Esophagus (tissue), 2 donors: Measurements from ENCODE around the gene MUC5AC. TPM values are rescaled to one million over a fixed set of nuclear protein-coding genes. Genes with fewer than 3 reads are reported as not detected.
"Not testable (repeated sequence)": the region's sequence is repeated elsewhere in the genome, so short reads cannot be mapped to it uniquely, and the experiment has no call there.

Experiments used
- H3K27ac ChIP-seq, 2 donors: one replicate each; pipeline ENCODE4 v1.5.1; 2013; ENCODE audit warnings: low read depth in 2 of 2, mild to moderate bottlenecking in 2 of 2, inconsistent platforms in 1 of 2, low read length in 1 of 2, moderate library complexity in 1 of 2
- H3K27me3 ChIP-seq, 2 donors: one replicate each; pipeline ENCODE4 v1.6.1; 2013; ENCODE audit warnings: low read length in 2 of 2, control low read depth in 1 of 2, mild to moderate bottlenecking in 1 of 2; ENCODE audit not compliant: insufficient read depth in 2 of 2, control insufficient read depth in 1 of 2
- H3K36me3 ChIP-seq, 2 donors: one replicate each; pipeline ENCODE4 v1.6.1; 2013; ENCODE audit warnings: low read length in 1 of 2; ENCODE audit not compliant: control insufficient read depth in 2 of 2, insufficient read depth in 2 of 2
- H3K4me1 ChIP-seq, 2 donors: one replicate each; pipeline ENCODE4 v1.6.1; 2013; ENCODE audit warnings: low read length in 1 of 2; ENCODE audit not compliant: control insufficient read depth in 2 of 2, insufficient read depth in 2 of 2
- H3K4me3 ChIP-seq, 2 donors: one replicate each; pipeline ENCODE4 v1.5.1; 2013; ENCODE audit warnings: low read length in 2 of 2, mild to moderate bottlenecking in 2 of 2, low read depth in 1 of 2, moderate library complexity in 1 of 2
- H3K9me3 ChIP-seq, 2 donors: one replicate each; pipeline ENCODE4 v1.6.1; 2013; ENCODE audit warnings: mild to moderate bottlenecking in 2 of 2, low read depth in 1 of 2, low read length in 1 of 2, moderate library complexity in 1 of 2; ENCODE audit not compliant: control insufficient read depth in 2 of 2, insufficient read depth in 1 of 2
- WGBS, 2 donors: extraction: QIAGEN DNeasy Blood & Tissue Kit; methylation state at CpG; one replicate each; pipeline ENCODE4 v1.1.7; 2013; 5-methylcytosine and 5-hydroxymethylcytosine counted together
- polyA plus RNA-seq, 2 donors: library from polyadenylated mRNA; stranded (reverse); fragments of 200-250 nt; gene quantifications; one replicate each; pipeline ENCODE4 v1.2.3, GENCODE V29; 2013
- donor health status: healthy with polysubstance abuse.
- donor health status: Bipolar disorder and iron deficiency.

MUC5AC gene
- polyA plus RNA-seq, 2 donors: 0.01 to 0.08 TPM

DNA sequence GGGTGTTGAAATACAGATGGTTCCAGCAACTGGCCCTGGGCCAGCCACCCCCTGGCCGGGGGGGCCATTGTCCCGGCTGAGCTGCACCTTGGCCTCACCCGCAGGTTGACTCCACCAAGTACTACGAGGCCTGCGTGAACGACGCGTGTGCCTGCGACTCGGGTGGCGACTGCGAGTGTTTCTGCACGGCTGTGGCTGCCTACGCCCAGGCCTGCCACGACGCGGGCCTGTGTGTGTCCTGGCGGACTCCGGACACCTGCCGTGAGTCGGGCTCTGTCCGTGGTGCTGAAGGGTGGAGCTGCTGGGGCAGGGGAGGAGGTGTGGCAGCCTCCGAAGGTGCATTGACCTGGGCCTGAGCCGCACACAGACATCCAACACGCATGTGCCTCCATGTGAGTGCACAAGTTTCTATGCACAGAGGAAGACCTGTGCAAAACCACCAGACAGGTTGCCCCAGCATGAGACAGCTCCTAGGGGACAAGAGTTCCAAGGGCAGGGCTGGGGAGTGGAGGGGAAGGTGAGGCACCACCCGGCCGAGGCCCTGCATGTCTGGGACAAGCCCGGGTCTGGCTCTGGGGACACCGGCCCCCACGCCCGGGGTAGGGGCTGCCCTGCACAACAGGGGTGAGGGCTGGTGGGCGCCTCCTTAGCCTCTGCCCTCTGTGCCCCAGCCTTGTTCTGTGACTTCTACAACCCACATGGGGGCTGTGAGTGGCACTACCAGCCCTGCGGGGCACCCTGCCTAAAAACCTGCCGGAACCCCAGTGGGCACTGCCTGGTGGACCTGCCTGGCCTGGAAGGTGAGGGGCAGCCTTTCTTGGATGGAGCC is 81.2 kb downstream of the MUC5AC start:
- Histone ChIP-seq H3K4me3 (no peak overlapping the region), H3K27me3 (no peaks in the 10 kb centered on the region), H3K27ac (no peak overlapping the region), H3K36me3 (no peaks in the 10 kb centered on the region), H3K4me1 (peaks cover 0 to 15% of the 10 kb centered on the region in 2 donors), H3K9me3 (no peaks in the 10 kb centered on the region)
- 43 to 56% methylated on average over 34 of the region's 34 CpGs for WGBS, 2 donors

DNA sequence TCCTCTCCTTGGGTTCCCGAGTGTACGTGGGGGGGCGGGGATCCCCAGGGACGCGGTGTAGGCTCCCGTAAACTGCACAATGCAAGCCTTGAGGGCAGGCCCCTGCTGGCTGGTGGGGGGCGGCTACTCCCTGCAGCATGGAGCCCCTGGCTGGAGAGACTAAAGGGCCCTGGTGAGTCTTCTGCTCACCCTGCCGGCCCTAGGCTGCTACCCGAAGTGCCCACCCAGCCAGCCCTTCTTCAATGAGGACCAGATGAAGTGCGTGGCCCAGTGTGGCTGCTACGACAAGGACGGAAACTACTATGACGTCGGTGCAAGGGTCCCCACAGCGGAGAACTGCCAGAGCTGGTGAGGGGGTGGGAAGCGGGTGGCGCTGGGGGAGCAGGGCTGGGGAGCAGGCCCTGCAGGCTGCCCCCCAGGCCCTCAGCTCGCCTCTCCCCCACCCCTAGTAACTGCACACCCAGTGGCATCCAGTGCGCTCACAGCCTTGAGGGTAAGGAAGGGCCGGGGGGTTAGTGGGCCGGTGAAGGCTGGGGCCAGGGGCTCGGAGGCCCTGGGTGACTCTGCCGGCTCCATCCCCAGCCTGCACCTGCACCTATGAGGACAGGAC is 81.9 kb downstream of the MUC5AC start:
- H3K36me3 ChIP-seq: no peaks in the 10 kb centered on the region
- H3K27ac ChIP-seq: no peak overlapping the region
- H3K4me1 ChIP-seq: peaks cover 0 to 13% of the 10 kb centered on the region in 2 donors
- WGBS, 2 donors: 87 to 88% methylated on average over 21 to 23 of the region's 23 CpGs
- H3K9me3 ChIP-seq: no peaks in the 10 kb centered on the region
- no peak overlapping the region for H3K4me3 ChIP-seq
- H3K27me3 ChIP-seq: no peaks in the 10 kb centered on the region

DNA sequence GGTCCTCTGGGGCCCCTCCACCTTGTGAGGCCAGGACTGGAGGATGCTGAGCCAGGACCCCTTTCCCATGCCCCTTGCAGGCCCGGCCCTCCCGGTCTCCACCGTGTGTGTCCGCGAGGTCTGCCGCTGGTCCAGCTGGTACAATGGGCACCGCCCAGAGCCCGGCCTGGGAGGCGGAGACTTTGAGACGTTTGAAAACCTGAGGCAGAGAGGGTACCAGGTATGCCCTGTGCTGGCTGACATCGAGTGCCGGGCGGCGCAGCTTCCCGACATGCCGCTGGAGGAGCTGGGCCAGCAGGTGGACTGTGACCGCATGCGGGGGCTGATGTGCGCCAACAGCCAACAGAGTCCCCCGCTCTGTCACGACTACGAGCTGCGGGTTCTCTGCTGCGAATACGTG is 83.0 kb downstream of the MUC5AC start:
- Histone ChIP-seq H3K27ac (no peak overlapping the region), H3K4me1 (peaks cover 0 to 13% of the 10 kb centered on the region in 2 donors), H3K4me3 (no peak overlapping the region), H3K9me3 (peaks cover 0 to 2% of the 10 kb centered on the region in 2 donors), H3K36me3 (no peaks in the 10 kb centered on the region), H3K27me3 (no peaks in the 10 kb centered on the region)
- WGBS, 2 donors: 90 to 94% methylated on average over 25 of the region's 25 CpGs

DNA sequence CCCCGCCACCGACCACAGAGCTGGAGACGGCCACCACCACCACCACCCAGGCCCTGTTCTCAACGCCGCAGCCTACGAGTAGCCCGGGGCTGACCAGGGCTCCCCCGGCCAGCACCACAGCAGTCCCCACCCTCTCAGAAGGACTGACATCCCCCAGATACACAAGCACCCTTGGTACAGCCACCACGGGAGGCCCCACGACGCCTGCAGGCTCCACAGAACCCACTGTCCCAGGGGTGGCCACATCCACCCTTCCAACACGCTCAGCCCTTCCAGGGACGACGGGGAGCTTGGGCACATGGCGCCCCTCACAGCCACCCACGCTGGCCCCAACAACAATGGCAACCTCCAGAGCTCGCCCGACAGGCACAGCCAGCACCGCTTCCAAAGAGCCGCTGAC is 84.0 kb downstream of the MUC5AC start:
- no peaks in the 10 kb centered on the region for H3K27me3 ChIP-seq
- H3K9me3 ChIP-seq: peaks cover 0 to 2% of the 10 kb centered on the region in 2 donors
- no peaks in the 10 kb centered on the region for H3K36me3 ChIP-seq
- no peak overlapping the region for H3K4me3 ChIP-seq
- H3K4me1 ChIP-seq: peaks cover 0 to 13% of the 10 kb centered on the region in 2 donors
- H3K27ac ChIP-seq: no peak overlapping the region
- 93% methylated on average over 20 of the region's 20 CpGs for WGBS, 2 donors

DNA sequence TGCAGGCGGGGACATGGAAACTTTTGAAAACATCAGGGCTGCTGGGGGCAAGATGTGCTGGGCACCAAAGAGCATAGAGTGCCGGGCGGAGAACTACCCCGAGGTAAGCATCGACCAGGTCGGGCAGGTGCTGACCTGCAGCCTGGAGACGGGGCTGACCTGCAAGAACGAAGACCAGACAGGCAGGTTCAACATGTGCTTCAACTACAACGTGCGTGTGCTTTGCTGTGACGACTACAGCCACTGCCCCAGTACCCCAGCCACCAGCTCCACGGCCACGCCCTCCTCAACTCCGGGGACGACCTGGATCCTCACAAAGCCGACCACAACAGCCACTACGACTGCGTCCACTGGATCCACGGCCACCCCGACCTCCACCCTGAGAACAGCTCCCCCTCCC is 84.5 kb downstream of the MUC5AC start:
- Histone ChIP-seq H3K4me3 (no peak overlapping the region), H3K9me3 (peaks cover 0 to 2% of the 10 kb centered on the region in 2 donors), H3K36me3 (no peaks in the 10 kb centered on the region), H3K4me1 (peaks cover 0 to 13% of the 10 kb centered on the region in 2 donors), H3K27ac (no peak overlapping the region), H3K27me3 (no peaks in the 10 kb centered on the region)
- 77 to 81% methylated on average over 20 of the region's 20 CpGs for WGBS, 2 donors

DNA sequence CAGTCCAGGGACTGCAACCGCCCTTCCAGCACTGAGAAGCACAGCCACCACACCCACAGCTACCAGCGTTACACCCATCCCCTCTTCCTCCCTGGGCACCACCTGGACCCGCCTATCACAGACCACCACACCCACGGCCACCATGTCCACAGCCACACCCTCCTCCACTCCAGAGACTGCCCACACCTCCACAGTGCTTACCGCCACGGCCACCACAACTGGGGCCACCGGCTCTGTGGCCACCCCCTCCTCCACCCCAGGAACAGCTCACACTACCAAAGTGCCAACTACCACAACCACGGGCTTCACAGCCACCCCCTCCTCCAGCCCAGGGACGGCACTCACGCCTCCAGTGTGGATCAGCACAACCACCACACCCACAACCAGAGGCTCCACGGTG is 85.0 kb downstream of the MUC5AC start:
- not testable (repeated sequence) for H3K27me3 ChIP-seq, H3K27ac ChIP-seq, H3K4me3 ChIP-seq, H3K36me3 ChIP-seq, H3K9me3 ChIP-seq
- WGBS, 2 donors: 87 to 95% methylated on average over 7 to 8 of the region's 11 CpGs
- H3K4me1 ChIP-seq: peaks cover 0 to 13% of the 10 kb centered on the region in 2 donors

DNA sequence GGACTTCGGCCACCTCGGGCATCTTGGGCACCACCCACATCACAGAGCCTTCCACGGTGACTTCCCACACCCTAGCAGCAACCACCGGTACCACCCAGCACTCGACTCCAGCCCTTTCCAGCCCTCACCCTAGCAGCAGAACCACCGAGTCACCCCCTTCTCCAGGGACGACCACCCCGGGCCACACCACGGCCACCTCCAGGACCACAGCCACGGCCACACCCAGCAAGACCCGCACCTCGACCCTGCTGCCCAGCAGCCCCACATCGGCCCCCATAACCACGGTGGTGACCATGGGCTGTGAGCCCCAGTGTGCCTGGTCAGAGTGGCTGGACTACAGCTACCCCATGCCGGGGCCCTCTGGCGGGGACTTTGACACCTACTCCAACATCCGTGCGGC is 85.8 kb downstream of the MUC5AC start:
- H3K4me3 ChIP-seq, H3K27ac ChIP-seq: not testable (repeated sequence)
- WGBS, 2 donors: 94 to 96% methylated on average over 10 to 13 of the region's 18 CpGs

DNA sequence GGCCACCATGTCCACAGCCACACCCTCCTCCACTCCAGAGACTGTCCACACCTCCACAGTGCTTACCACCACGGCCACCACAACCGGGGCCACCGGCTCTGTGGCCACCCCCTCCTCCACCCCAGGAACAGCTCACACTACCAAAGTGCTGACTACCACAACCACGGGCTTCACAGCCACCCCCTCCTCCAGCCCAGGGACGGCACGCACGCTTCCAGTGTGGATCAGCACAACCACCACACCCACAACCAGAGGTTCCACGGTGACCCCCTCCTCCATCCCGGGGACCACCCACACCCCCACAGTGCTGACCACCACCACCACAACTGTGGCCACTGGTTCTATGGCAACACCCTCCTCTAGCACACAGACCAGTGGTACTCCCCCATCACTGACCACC is 86.8 kb downstream of the MUC5AC start:
- not testable (repeated sequence) for H3K27ac ChIP-seq, H3K9me3 ChIP-seq, H3K4me3 ChIP-seq, H3K4me1 ChIP-seq, H3K27me3 ChIP-seq, H3K36me3 ChIP-seq
- 96 to 97% methylated on average over 9 of the region's 9 CpGs for WGBS, 2 donors

More for the DNA sequence above, 85.8 kb downstream of the MUC5AC start:
- not testable (repeated sequence) for H3K9me3 ChIP-seq, H3K36me3 ChIP-seq, H3K27me3 ChIP-seq
- H3K4me1 ChIP-seq: peaks cover 0 to 11% of the 10 kb centered on the region in 2 donors

DNA sequence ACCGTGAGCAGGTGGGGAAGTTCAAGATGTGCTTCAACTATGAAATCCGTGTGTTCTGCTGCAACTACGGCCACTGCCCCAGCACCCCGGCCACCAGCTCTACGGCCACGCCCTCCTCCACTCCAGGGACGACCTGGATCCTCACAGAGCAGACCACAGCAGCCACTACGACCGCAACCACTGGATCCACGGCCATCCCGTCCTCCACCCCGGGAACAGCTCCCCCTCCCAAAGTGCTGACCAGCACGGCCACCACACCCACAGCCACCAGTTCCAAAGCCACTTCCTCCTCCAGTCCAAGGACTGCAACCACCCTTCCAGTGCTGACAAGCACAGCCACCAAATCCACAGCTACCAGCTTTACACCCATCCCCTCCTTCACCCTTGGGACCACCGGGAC is 88.0 kb downstream of the MUC5AC start:
- not testable (repeated sequence) for H3K27me3 ChIP-seq, H3K9me3 ChIP-seq, H3K4me1 ChIP-seq, H3K4me3 ChIP-seq, H3K36me3 ChIP-seq, H3K27ac ChIP-seq
- 90 to 93% methylated on average over 11 to 13 of the region's 14 CpGs for WGBS, 2 donors

DNA sequence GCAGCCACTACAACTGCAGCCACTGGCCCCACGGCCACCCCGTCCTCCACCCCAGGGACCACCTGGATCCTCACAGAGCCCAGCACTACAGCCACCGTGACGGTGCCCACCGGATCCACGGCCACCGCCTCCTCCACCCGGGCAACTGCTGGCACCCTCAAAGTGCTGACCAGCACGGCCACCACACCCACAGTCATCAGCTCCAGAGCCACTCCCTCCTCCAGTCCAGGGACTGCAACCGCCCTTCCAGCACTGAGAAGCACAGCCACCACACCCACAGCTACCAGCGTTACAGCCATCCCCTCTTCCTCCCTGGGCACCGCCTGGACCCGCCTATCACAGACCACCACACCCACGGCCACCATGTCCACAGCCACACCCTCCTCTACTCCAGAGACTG is 88.5 kb downstream of the MUC5AC start:
- H3K27me3 ChIP-seq, H3K4me1 ChIP-seq, H3K4me3 ChIP-seq, H3K36me3 ChIP-seq, H3K9me3 ChIP-seq, H3K27ac ChIP-seq: not testable (repeated sequence)
- WGBS, 2 donors: 82 to 87% methylated on average over 12 to 14 of the region's 14 CpGs
